ENCODE data around the gene UNC80. TPM values are rescaled to one million over a fixed set of nuclear protein-coding genes. Genes with fewer than 3 reads are reported as not detected.

UNC80 gene
- polyA plus RNA-seq, 1 donor from 2014 or later, result 10.4 TPM

DNA sequence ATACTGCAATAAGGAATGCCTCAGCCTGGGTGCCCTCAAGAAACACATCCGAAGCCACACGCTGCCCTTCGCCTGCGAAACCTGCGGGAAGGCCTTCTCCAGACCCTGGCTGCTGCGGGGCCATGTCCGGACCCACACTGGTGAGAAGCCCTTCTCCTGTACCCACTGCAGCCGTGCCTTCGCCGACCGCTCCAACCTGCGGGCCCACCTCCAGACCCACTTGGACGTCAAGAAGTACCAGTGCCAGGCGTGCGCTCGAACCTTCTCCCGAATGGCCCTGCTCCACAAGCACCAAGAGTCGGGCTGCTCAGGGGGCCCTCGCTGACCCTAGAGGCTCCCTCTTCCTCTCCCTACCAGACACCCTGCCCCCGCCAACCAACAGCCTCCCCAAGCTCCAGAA, 37.6 kb downstream of the UNC80 start:
- H3K9me2 ChIP-seq (ENCODE audit: insufficient read depth, low read length), result no peaks in the 10 kb centered on the region
- H3K27me3 ChIP-seq (ENCODE audit: insufficient read depth, low read depth, low read length), result no peaks in the 10 kb centered on the region
- no peak overlapping the region for H3K9ac ChIP-seq (ENCODE audit: low read length)
- no peaks in the 10 kb centered on the region for H3K79me2 ChIP-seq (replicated peaks; ENCODE audit: insufficient read depth, low read length)
- H3K9me3 ChIP-seq (ENCODE audit: low read length), result no peaks in the 10 kb centered on the region
- H2AFZ ChIP-seq (ENCODE audit: low read depth, low read length), result no peak overlapping the region
- H3K27ac ChIP-seq (ENCODE audit: low read length), result no peak overlapping the region
- TF ChIP-seq RAD21 (conservative IDR thresholded peaks at IDR 0.05) (no peak), CTCF (IDR thresholded peaks at IDR 0.05; ENCODE audit: poor library complexity, severe bottlenecking) (no peak), EP300 (conservative IDR thresholded peaks at IDR 0.05; ENCODE audit: poor library complexity, severe bottlenecking) (no peak), TAF1 (IDR thresholded peaks at IDR 0.05; ENCODE audit: low read depth) (no peak), MXI1 (conservative IDR thresholded peaks at IDR 0.05; ENCODE audit: poor library complexity, severe bottlenecking) (no peak), EZH2 (IDR thresholded peaks at IDR 0.05; ENCODE audit: borderline replicate concordance, insufficient read depth, low read length, poor library complexity, severe bottlenecking) (no peak), POLR2AphosphoS5 (IDR thresholded peaks at IDR 0.05) (no peak), SMC3 (conservative IDR thresholded peaks at IDR 0.05; ENCODE audit: poor library complexity) (no peak)
- TF ChIP-seq, protein P1, sequence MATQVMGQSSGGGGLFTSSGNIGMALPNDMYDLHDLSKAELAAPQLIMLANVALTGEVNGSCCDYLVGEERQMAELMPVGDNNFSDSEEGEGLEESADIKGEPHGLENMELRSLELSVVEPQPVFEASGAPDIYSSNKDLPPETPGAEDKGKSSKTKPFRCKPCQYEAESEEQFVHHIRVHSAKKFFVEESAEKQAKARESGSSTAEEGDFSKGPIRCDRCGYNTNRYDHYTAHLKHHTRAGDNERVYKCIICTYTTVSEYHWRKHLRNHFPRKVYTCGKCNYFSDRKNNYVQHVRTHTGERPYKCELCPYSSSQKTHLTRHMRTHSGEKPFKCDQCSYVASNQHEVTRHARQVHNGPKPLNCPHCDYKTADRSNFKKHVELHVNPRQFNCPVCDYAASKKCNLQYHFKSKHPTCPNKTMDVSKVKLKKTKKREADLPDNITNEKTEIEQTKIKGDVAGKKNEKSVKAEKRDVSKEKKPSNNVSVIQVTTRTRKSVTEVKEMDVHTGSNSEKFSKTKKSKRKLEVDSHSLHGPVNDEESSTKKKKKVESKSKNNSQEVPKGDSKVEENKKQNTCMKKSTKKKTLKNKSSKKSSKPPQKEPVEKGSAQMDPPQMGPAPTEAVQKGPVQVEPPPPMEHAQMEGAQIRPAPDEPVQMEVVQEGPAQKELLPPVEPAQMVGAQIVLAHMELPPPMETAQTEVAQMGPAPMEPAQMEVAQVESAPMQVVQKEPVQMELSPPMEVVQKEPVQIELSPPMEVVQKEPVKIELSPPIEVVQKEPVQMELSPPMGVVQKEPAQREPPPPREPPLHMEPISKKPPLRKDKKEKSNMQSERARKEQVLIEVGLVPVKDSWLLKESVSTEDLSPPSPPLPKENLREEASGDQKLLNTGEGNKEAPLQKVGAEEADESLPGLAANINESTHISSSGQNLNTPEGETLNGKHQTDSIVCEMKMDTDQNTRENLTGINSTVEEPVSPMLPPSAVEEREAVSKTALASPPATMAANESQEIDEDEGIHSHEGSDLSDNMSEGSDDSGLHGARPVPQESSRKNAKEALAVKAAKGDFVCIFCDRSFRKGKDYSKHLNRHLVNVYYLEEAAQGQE (IDR thresholded peaks at IDR 0.05; ENCODE audit: borderline replicate concordance), result no peak
- no peaks in the 10 kb centered on the region for H3K36me3 ChIP-seq (ENCODE audit: insufficient read depth, low read length)
- H3F3A ChIP-seq (ENCODE audit: insufficient read depth, low read length, poor library complexity, severe bottlenecking), result no peaks in the 10 kb centered on the region
- H3K4me2 ChIP-seq (ENCODE audit: low read length), result no peak overlapping the region
- H4K20me1 ChIP-seq (ENCODE audit: insufficient read depth), result no peaks in the 10 kb centered on the region
- H3K4me3 ChIP-seq (ENCODE audit: low read length), result no peak overlapping the region

GRCh38 chr2:209817844-209818271, 46.2 kb downstream of the UNC80 start:
- Histone ChIP-seq H3K36me3 (ENCODE audit: insufficient read depth, low read length) (peaks cover 26% of the 10 kb centered on the region), H3K4me2 (ENCODE audit: low read length) (no peak overlapping the region), H3K9me2 (ENCODE audit: insufficient read depth, low read length) (no peaks in the 10 kb centered on the region), H3K9ac (ENCODE audit: low read length) (no peak overlapping the region), H4K20me1 (ENCODE audit: insufficient read depth) (no peaks in the 10 kb centered on the region), H3K79me2 (replicated peaks; ENCODE audit: insufficient read depth, low read length) (no peaks in the 10 kb centered on the region), H3K9me3 (ENCODE audit: low read length) (no peaks in the 10 kb centered on the region), H3K27me3 (ENCODE audit: insufficient read depth, low read depth, low read length) (no peaks in the 10 kb centered on the region), H3K4me3 (ENCODE audit: low read length) (no peak overlapping the region), H2AFZ (ENCODE audit: low read depth, low read length) (no peak overlapping the region), H3K27ac (ENCODE audit: low read length) (no peak overlapping the region), H3F3A (ENCODE audit: insufficient read depth, low read length, poor library complexity, severe bottlenecking) (no peaks in the 10 kb centered on the region)
- no peak for TF ChIP-seq EZH2 (IDR thresholded peaks at IDR 0.05; ENCODE audit: borderline replicate concordance, insufficient read depth, low read length, poor library complexity, severe bottlenecking)
- no peak for TF ChIP-seq EP300 (conservative IDR thresholded peaks at IDR 0.05; ENCODE audit: poor library complexity, severe bottlenecking)
- no peak for TF ChIP-seq SMC3 (conservative IDR thresholded peaks at IDR 0.05; ENCODE audit: poor library complexity)
- TF ChIP-seq MXI1 (conservative IDR thresholded peaks at IDR 0.05; ENCODE audit: poor library complexity, severe bottlenecking), result no peak
- no peak for TF ChIP-seq POLR2AphosphoS5 (IDR thresholded peaks at IDR 0.05)
- no peak for TF ChIP-seq RAD21 (conservative IDR thresholded peaks at IDR 0.05)
- TF ChIP-seq, protein P1 (IDR thresholded peaks at IDR 0.05; ENCODE audit: borderline replicate concordance), result no peak
- TF ChIP-seq CTCF (IDR thresholded peaks at IDR 0.05; ENCODE audit: poor library complexity, severe bottlenecking), result no peak
- TF ChIP-seq TAF1 (IDR thresholded peaks at IDR 0.05; ENCODE audit: low read depth), result no peak
